Osteoblast (primary cell): Measurements from ENCODE around the gene MTFP1. TPM values are rescaled to one million over a fixed set of nuclear protein-coding genes. Genes with fewer than 3 reads are reported as not detected.

ENCODE experiments used
- DNase-seq: peaks from one replicate; pipeline ENCODE4 v3.0.0; 2011; ENCODE audit warnings: low spot score, mixed read lengths; ENCODE audit not compliant: insufficient read length; ENCODE audit errors: missing footprints
- H2AFZ ChIP-seq: 2 replicates; pipeline ENCODE4 v1.6.0; 2011; ENCODE audit warnings: mild to moderate bottlenecking, low read length
- H3K27ac ChIP-seq: 2 replicates; pipeline ENCODE4 v1.5.1; 2011; ENCODE audit warnings: mild to moderate bottlenecking, low read depth, low read length, moderate library complexity
- H3K27me3 ChIP-seq: 2 replicates; pipeline ENCODE4 v1.6.0; 2012; ENCODE audit warnings: mild to moderate bottlenecking, control low read depth, inconsistent platforms, low read length, moderate library complexity; ENCODE audit not compliant: insufficient read depth
- H3K36me3 ChIP-seq: 2 replicates; pipeline ENCODE4 v1.5.1; 2011; ENCODE audit warnings: mild to moderate bottlenecking, low read length, control low read depth, moderate library complexity; ENCODE audit not compliant: insufficient read depth
- H3K4me1 ChIP-seq: 2 replicates; pipeline ENCODE4 v1.5.1; 2011; ENCODE audit warnings: mild to moderate bottlenecking, low read length, control low read depth, moderate library complexity; ENCODE audit not compliant: insufficient read depth
- H3K4me2 ChIP-seq: 2 replicates; pipeline ENCODE4 v1.6.0; 2011; ENCODE audit warnings: mild to moderate bottlenecking, low read length; ENCODE audit not compliant: insufficient read depth
- H3K4me3 ChIP-seq: fragments of 200-600 bp; sonication (generic); 3 replicates; pipeline ENCODE4 v1.5.1; 2012; ENCODE audit warnings: mild to moderate bottlenecking, low read length, inconsistent platforms; ENCODE audit not compliant: insufficient read depth
- H3K79me2 ChIP-seq: 2 replicates; pipeline ENCODE4 v1.6.0; 2012; ENCODE audit warnings: mild to moderate bottlenecking, low read length, control low read depth, inconsistent platforms; ENCODE audit not compliant: insufficient read depth
- H3K9me3 ChIP-seq: 2 replicates; pipeline ENCODE4 v1.5.1; 2011; ENCODE audit warnings: low read depth, low read length, control low read depth
- H4K20me1 ChIP-seq: 2 replicates; pipeline ENCODE4 v1.6.0; 2012; ENCODE audit warnings: mild to moderate bottlenecking, low read length, control low read depth; ENCODE audit not compliant: insufficient read depth
- total RNA-seq: library from RNA; depleted of rRNA; stranded (reverse); fragments of >200 nt; gene quantifications from 2 replicates; pipeline ENCODE4 v1.2.3, GENCODE V29; 2012
- TF ChIP-seq, protein P1 (sequence below): IDR thresholded peaks from 2 replicates; pipeline ENCODE4 v1.5.1; 2011; ENCODE audit warnings: mild to moderate bottlenecking, low read depth, low read length, moderate library complexity; ENCODE audit errors: extremely low read depth

The MTFP1 gene
- total RNA-seq, 1 donor: 6.9 TPM

DNA sequence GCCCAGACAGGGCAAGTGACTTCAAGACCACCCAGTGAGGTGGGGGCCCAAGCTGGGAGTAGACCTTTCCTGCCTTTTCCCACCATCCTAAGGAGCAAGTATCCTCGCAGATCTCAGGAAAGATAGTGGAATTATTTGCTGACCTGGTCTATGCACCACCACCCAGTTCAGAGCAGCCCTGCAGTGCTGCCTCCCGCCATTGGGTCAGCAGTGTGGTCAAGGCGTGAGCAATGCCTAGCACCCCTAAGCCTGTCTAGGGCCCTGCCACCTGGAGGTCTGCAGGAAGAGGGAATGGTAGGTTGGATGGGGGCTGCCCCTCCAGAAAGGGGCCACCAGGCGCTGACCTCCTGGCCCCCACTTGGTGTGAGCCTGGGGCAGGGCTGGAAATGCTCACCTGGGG, 6.5 kb downstream of the MTFP1 start:
- no peaks in the 10 kb centered on the region for H3K27me3 ChIP-seq
- H3K79me2 ChIP-seq: no peaks in the 10 kb centered on the region
- H4K20me1 ChIP-seq: no peaks in the 10 kb centered on the region
- TF ChIP-seq, protein P1, sequence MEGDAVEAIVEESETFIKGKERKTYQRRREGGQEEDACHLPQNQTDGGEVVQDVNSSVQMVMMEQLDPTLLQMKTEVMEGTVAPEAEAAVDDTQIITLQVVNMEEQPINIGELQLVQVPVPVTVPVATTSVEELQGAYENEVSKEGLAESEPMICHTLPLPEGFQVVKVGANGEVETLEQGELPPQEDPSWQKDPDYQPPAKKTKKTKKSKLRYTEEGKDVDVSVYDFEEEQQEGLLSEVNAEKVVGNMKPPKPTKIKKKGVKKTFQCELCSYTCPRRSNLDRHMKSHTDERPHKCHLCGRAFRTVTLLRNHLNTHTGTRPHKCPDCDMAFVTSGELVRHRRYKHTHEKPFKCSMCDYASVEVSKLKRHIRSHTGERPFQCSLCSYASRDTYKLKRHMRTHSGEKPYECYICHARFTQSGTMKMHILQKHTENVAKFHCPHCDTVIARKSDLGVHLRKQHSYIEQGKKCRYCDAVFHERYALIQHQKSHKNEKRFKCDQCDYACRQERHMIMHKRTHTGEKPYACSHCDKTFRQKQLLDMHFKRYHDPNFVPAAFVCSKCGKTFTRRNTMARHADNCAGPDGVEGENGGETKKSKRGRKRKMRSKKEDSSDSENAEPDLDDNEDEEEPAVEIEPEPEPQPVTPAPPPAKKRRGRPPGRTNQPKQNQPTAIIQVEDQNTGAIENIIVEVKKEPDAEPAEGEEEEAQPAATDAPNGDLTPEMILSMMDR: no peak
- H2AFZ ChIP-seq: no peak overlapping the region
- H3K36me3 ChIP-seq: no peaks in the 10 kb centered on the region
- no peak for DNase-seq
- H3K4me2 ChIP-seq: no peak overlapping the region
- H3K4me1 ChIP-seq: no peaks in the 10 kb centered on the region
- no peak overlapping the region for H3K4me3 ChIP-seq
- H3K9me3 ChIP-seq: no peaks in the 10 kb centered on the region
- H3K27ac ChIP-seq: no peak overlapping the region

DNA sequence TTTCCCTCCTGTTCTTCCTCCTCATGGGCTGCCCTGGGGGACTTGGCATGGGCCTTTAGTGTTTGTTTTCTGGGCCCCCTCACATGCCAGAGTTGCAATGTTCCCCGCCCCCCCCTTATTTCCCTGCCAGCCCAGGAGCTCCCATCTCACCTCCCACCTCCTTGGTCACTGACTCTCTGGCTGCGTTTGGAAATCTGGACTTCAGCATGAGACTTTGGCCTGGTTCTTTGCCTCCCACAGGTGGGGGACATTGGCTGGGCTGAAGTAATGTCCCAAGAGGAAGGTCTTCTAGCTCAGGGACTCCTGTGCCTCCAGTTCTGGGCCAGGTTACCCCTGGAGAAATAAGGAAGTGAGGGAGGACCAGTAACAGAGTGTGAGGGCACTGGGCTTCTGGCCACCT, 7.0 kb downstream of the MTFP1 start:
- TF ChIP-seq, protein P1: no peak
- no peak overlapping the region for H3K4me3 ChIP-seq
- H3K79me2 ChIP-seq: no peaks in the 10 kb centered on the region
- no peak for DNase-seq
- no peak overlapping the region for H2AFZ ChIP-seq
- no peaks in the 10 kb centered on the region for H3K9me3 ChIP-seq
- H3K4me1 ChIP-seq: no peaks in the 10 kb centered on the region
- no peak overlapping the region for H3K27ac ChIP-seq
- H3K4me2 ChIP-seq: no peak overlapping the region
- H3K27me3 ChIP-seq: no peaks in the 10 kb centered on the region
- no peaks in the 10 kb centered on the region for H3K36me3 ChIP-seq
- no peaks in the 10 kb centered on the region for H4K20me1 ChIP-seq

DNA sequence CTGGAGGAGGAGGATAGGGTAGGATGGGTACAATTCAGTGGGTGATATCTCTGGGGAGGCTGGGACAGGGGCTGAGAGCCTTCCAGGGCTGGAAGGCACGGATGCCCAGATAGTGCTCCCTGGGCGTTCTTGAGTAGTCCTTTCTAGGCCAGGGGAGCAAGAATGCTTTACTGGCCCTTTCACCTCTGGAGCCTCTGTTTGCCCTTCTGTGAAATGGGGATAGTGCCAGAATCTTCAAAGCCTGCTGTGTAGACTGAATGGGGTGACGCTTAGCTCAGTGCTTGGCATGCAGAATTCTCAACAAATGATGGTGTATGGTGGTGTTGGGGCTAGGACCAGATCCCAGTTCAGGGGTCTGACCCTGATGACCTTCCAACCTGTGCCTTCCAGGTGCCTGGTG, 7.7 kb downstream of the MTFP1 start:
- no peak for DNase-seq
- Histone ChIP-seq H3K4me1 (no peaks in the 10 kb centered on the region), H3K9me3 (no peaks in the 10 kb centered on the region), H2AFZ (no peak overlapping the region), H3K4me3 (no peak overlapping the region), H3K36me3 (no peaks in the 10 kb centered on the region), H3K79me2 (no peaks in the 10 kb centered on the region), H4K20me1 (no peaks in the 10 kb centered on the region), H3K27ac (no peak overlapping the region), H3K4me2 (no peak overlapping the region), H3K27me3 (no peaks in the 10 kb centered on the region)
- TF ChIP-seq, protein P1: no peak

DNA sequence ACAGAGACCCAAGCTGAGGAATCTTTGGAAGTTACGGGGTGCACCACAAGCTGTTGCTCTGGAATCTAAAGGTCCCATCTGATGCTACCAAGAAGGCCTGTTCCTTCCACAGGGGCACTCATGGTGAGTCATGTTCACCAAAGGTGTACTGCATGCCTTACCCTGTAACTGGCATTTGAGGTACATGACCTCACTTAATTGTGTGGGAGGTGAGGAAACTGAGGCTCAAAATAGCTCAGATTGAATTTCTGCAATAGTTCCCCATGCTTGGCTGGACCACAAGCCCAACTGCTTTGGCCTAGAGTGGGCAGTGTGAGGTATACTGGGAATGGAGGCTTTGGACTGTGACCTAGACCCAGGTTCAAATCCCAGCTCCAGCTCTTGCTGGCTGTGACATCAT, 8.2 kb downstream of the MTFP1 start:
- Histone ChIP-seq H3K4me3 (no peak overlapping the region), H4K20me1 (no peaks in the 10 kb centered on the region), H3K79me2 (no peaks in the 10 kb centered on the region), H3K4me2 (no peak overlapping the region), H3K27me3 (peaks cover 4% of the 10 kb centered on the region), H3K4me1 (no peaks in the 10 kb centered on the region), H2AFZ (no peak overlapping the region), H3K36me3 (no peaks in the 10 kb centered on the region), H3K9me3 (no peaks in the 10 kb centered on the region), H3K27ac (no peak overlapping the region)
- TF ChIP-seq, protein P1: no peak
- no peak for DNase-seq
